PC-3 (cell line): ENCODE measurements around the gene TET2.

Experiments used
- CTCF ChIP-seq: fragments of 300-600 bp; sonication (generic); conservative IDR thresholded peaks from 2 replicates; pipeline ENCODE4 v1.5.1; 2017; ENCODE audit warnings: antibody characterized with exemption, low read depth, mild to moderate bottlenecking, low read length
- EZH2 ChIP-seq: fragments of 300-600 bp; sonication (generic); IDR thresholded peaks from one replicate; pipeline ENCODE4 v1.6.1; 2017; ENCODE audit warnings: antibody characterized with exemption, mild to moderate bottlenecking, low read length; ENCODE audit not compliant: unreplicated experiment

- TF ChIP-seq CTCF (no peak), EZH2 (no peak)
Measured at GRCh38 chr4:105288121-105288520, 141.4 kb downstream of the TET2 start.
